ENCODE measurements around the gene OR52K2. TPM values are rescaled to one million over a fixed set of nuclear protein-coding genes. Genes with fewer than 3 reads are reported as not detected.
"Not testable (repeated sequence)": the region's sequence is repeated elsewhere in the genome, so short reads cannot be mapped to it uniquely, and the experiment has no call there.

OR52K2 gene
- total RNA-seq (not detected in 2 replicates), polyA plus RNA-seq (not detected in 2 replicates), polyA minus RNA-seq (not detected in 2 replicates)
- total RNA-seq (2013) = not detected

DNA sequence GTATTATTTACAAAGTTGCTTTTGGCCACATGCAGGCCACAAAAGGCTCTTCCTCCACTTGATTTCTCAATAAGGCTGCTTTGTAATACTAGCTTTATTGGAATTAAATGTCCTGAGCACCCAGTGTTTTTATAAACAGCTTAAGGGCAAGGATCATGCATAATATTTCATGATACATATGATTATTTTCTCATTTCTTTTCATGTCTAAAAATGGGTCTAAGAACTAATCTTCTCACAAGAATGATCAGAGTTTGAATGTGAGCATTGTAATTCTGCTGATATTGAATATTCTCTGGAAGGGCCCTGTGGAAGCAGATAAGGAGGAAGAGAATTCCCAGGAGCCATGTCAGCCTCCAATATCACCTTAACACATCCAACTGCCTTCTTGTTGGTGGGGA lies at the start of gene OR52K2:
Gene OR52K2, plus strand, starts transcription at position 301 of the 400 bp plus-strand sequence. Its CDS starts 45 bp downstream, at position 346.
- Histone ChIP-seq H3K27ac (ENCODE audit: low read length in 2 of 2) (no peak within 1 kb of the TSS), H3K9me3 (ENCODE audit: control extremely low read depth in 1 of 3, control insufficient read depth in 2 of 3, insufficient read depth in 1 of 3, low read length in 2 of 3) (peaks cover under 1 to 2% (median 1%) of the 10 kb centered on the region in 3 donors), H3K79me2 (ENCODE audit: control insufficient read depth, insufficient read depth, low read length) (no peaks in the 10 kb centered on the region), H2AFZ (ENCODE audit: insufficient read depth, low read depth, low read length, poor library complexity, severe bottlenecking) (no peak within 1 kb of the TSS), H3K9ac (ENCODE audit: low read length) (no peak within 1 kb of the TSS), H3K4me1 (ENCODE audit: control insufficient read depth in 2 of 2, insufficient read depth in 2 of 2, low read length in 2 of 2) (no peaks in the 10 kb centered on the region), H3K4me2 (replicated peaks; ENCODE audit: low read depth, low read length, poor library complexity, severe bottlenecking) (no peak within 1 kb of the TSS), H4K20me1 (ENCODE audit: control insufficient read depth, insufficient read depth, low read length, poor library complexity, severe bottlenecking) (no peaks in the 10 kb centered on the region), H3K27me3 (replicated peaks in 1 of 4; ENCODE audit: control extremely low read depth in 1 of 4, control insufficient read depth in 3 of 4, insufficient read depth in 4 of 4, low read length in 3 of 4) (no peaks in the 10 kb centered on the region), H3K4me3 (ENCODE audit: control extremely low read depth in 1 of 5, extremely low read depth in 1 of 5, insufficient read depth in 1 of 5, low read depth in 2 of 5, low read length in 4 of 5) (no peak within 1 kb of the TSS), H3K36me3 (replicated peaks in 1 of 2; ENCODE audit: control extremely low read depth in 1 of 2, control insufficient read depth in 1 of 2, extremely low read depth in 1 of 2, insufficient read depth in 2 of 2, low read length in 1 of 2) (no peaks in the 10 kb centered on the region)
- CTCF ChIA-PET = no interaction called here
- H3K4me3 Mint-ChIP-seq = no peak within 1 kb of the TSS
- TF ChIP-seq, protein P1, sequence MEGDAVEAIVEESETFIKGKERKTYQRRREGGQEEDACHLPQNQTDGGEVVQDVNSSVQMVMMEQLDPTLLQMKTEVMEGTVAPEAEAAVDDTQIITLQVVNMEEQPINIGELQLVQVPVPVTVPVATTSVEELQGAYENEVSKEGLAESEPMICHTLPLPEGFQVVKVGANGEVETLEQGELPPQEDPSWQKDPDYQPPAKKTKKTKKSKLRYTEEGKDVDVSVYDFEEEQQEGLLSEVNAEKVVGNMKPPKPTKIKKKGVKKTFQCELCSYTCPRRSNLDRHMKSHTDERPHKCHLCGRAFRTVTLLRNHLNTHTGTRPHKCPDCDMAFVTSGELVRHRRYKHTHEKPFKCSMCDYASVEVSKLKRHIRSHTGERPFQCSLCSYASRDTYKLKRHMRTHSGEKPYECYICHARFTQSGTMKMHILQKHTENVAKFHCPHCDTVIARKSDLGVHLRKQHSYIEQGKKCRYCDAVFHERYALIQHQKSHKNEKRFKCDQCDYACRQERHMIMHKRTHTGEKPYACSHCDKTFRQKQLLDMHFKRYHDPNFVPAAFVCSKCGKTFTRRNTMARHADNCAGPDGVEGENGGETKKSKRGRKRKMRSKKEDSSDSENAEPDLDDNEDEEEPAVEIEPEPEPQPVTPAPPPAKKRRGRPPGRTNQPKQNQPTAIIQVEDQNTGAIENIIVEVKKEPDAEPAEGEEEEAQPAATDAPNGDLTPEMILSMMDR (IDR thresholded peaks at IDR 0.05) = no peak
- no peak for TF ChIP-seq EZH2 (IDR thresholded peaks at IDR 0.05; ENCODE audit: borderline replicate concordance, insufficient read depth, low read depth, low read length, poor library complexity, severe bottlenecking)
- no peaks in the 10 kb centered on the region for H3K27me3 Mint-ChIP-seq
- intact Hi-C loops (cut with micrococcal nuclease) = no loop called here
- ATAC-seq (ENCODE audit: low read depth) (no peak), DNase-seq (no peak)
- peaks cover under 1% of the 10 kb centered on the region for H3K9me3 Mint-ChIP-seq (ENCODE audit: insufficient read depth)
- H3K4me1 Mint-ChIP-seq = peaks cover under 1% of the 10 kb centered on the region
- H3K27ac Mint-ChIP-seq = no peak within 1 kb of the TSS
- POLR2A ChIA-PET = no interaction called here

DNA sequence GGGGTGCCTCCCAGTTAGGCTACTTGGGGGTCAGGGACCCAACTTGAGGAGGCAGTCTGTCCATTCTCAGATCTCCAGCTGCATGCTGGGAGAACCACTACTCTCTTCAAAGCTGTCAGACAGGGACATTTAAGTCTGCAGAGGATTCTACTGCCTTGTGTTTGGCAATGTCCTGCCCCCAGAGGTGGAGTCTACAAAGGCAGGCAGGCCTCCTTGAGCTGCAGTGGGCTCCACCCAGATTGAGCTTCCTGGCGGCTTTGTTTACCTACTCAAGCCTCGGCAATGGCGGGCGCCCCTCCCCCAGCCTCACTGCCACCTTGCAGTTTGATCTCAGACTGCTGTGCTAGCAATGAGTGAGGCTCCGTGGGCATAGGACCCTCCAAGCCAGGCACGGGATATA lies 42.9 kb upstream of the OR52K2 start:
- H3K4me3 ChIP-seq (ENCODE audit: control extremely low read depth in 1 of 5, extremely low read depth in 1 of 5, insufficient read depth in 1 of 5, low read depth in 2 of 5, low read length in 4 of 5); H3K4me2 ChIP-seq (replicated peaks; ENCODE audit: low read depth, low read length, poor library complexity, severe bottlenecking); intact Hi-C loops (cut with micrococcal nuclease); H3K36me3 ChIP-seq (replicated peaks in 1 of 2; ENCODE audit: control extremely low read depth in 1 of 2, control insufficient read depth in 1 of 2, extremely low read depth in 1 of 2, insufficient read depth in 2 of 2, low read length in 1 of 2); H4K20me1 ChIP-seq (ENCODE audit: control insufficient read depth, insufficient read depth, low read length, poor library complexity, severe bottlenecking); H3K27me3 ChIP-seq (replicated peaks in 1 of 4; ENCODE audit: control extremely low read depth in 1 of 4, control insufficient read depth in 3 of 4, insufficient read depth in 4 of 4, low read length in 3 of 4); H2AFZ ChIP-seq (ENCODE audit: insufficient read depth, low read depth, low read length, poor library complexity, severe bottlenecking); POLR2A ChIA-PET; H3K4me1 Mint-ChIP-seq; ATAC-seq (ENCODE audit: low read depth); H3K9ac ChIP-seq (ENCODE audit: low read length); H3K27ac ChIP-seq (ENCODE audit: low read length in 2 of 2); H3K9me3 Mint-ChIP-seq (ENCODE audit: insufficient read depth); H3K9me3 ChIP-seq (ENCODE audit: control extremely low read depth in 1 of 3, control insufficient read depth in 2 of 3, insufficient read depth in 1 of 3, low read length in 2 of 3); H3K4me1 ChIP-seq (ENCODE audit: control insufficient read depth in 2 of 2, insufficient read depth in 2 of 2, low read length in 2 of 2); H3K27ac Mint-ChIP-seq; H3K79me2 ChIP-seq (ENCODE audit: control insufficient read depth, insufficient read depth, low read length); DNase-seq; CTCF ChIA-PET; H3K4me3 Mint-ChIP-seq: not testable (repeated sequence)
- WGBS (ENCODE audit: insufficient coverage) = no CpG with 5 or more reads among the region's 6 CpGs
- H3K27me3 Mint-ChIP-seq = peaks cover 43% of the 10 kb centered on the region

All from B cell (primary cell).